NK-92 (cell line): Measurements from ENCODE around the gene NACA.
"Not testable (repeated sequence)": the region's sequence is repeated elsewhere in the genome, so short reads cannot be mapped to it uniquely, and the experiment has no call there.

Experiments
- DNase-seq: peaks from one replicate; lab custom pipeline; 2025; ENCODE audit not compliant: unreplicated experiment; lab: John Stamatoyannopoulos, UW

Gene NACA

DNA sequence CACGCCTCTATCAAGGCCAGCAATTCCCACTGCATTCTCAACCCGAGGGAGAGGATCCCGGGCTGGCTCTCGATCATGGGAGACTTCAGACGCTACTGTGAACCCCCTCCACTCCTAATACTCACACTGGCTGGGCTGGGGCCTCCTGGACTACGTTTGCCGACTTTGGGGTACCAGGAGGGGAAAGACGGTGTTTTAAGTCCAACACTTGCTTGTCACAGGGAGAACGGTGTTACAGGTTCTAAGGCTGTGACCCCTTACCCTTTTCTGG lies 463 bp downstream of the NACA start:
- DNase-seq, result no peak

DNA sequence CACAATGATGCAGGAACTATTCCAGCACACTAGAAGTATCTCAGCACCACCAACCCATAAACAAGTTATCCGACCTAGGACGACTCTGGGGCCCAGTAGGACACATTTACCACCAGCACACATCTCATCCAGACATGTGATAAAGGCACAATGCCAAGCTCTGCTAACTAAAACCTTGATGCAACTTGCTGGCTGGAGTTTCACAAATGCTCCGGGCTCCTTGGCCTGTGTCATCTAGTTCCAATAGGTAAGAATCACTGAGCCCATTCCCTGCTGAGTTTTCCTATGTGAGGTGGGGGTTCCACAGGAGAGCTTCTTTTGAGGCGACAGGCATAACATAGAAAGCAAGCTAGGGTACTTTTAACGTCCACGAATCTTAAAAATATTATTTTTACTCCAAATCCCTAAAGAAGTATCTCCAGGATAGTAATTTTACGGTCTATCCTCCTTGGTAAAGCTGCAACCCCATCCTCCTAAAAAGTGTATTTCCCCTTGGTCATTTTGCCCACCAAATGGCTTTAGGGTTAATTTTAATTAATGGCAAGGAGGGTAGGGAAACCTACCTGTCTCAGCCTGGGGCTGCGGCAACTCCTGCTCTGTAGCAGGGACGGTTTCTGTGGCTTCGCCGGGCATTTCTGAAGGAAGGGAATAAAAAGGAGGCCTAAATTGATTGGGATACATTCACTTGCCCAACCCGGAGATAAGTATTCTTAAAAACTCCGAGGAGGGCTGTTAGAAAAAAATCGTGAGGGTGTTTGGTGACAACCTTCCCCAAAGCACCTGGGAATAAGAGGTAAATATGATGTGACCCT lies 1.0 kb downstream of the NACA start:
- DNase-seq, result no peak

DNA sequence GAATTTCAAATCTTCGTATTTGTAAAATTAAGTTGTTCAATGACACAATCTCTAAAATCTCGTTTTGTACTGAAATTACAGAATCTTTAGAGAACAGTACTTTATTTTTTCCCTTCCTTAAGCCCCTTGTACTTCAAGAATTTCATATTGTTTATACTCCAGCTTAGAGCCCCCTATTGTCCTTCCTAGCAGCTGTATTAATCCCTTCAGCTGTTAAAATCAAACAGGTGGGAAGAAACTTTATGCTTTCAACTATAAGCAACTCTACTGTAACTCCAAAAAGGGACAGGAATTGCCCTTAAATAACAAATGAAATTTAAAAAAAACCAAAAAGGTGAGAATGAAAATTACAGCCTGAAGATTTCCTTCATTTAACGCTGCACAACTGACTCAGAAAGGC lies 1.7 kb downstream of the NACA start:
- no peak for DNase-seq

DNA sequence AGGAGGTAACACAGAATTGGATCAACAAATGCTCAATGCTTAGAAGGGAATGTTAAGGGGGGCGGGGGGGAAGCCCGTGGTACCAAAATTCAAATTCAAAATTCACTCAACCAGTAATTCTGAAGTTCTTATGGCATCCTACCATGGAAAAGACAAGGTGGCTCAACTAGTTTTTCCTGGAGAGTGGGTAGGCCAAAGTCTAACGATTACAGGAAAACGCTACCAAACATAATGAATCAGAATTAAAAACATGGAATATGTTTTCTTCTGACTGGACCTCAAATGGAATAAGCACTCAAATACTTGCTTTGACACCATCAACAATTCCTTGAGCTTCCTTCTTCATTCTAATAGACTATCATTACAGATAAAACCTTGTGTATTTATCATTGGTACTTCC lies 2.3 kb downstream of the NACA start:
- no peak for DNase-seq

DNA sequence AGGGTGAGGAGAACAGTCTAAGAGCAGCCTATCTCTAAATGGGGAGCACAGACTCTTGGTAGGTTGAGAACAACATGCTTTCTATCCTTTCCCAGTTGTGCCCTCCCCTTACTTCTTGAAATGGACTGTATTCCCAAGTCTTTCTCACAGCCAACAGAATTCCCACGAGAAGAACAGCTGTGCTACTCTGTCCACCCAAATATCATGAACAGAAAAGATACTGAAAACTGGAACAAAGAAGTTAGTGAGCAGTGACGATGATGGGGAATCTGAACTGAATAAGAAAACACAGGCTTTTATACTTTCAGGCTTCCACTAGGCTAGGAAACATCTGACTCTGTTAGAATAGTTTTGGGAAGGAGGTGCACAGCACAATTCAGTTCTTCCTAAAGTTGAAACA lies 3.4 kb downstream of the NACA start:
- no peak for DNase-seq

DNA sequence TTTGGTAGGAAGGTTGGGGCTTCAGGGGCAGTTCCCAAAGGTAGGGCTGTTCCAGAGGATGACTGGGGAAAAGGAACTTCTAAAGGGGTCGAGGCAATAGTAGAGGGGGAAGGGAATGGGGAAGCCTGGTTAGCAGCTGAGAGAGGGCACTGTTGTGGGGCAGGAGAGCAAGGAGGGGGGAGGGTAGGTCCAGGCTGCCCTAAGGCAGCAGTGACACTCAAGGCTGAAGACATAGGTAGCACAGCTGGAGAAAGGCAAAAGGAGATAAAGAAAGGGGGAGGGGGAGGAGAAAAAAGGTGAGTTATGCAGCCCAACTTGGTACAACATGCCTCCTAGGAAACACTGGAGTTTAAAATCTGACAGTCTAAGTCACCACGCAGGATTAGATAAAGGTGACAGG lies 3.9 kb downstream of the NACA start:
- no peak for DNase-seq

DNA sequence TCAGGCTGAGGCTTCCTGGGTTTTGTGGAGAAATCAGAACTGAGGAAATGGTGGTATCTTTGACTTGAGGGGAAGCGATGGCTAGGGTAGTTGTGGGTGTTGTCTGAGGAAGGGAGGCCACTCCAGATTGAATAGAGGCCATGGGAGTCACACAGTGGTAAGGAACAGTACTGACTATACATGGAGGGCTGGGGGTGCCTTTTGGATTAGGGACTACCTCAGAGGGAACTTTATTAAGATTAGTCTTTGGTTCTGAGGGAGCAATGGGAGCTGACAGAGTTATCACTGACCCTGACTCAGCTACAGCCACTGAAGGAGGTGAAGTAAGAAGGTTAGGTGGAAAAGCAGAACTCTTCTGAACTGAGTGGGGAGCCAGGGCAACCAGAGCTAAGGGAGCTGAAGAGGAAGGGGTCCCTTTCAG lies 4.4 kb downstream of the NACA start:
- DNase-seq, result no peak

DNA sequence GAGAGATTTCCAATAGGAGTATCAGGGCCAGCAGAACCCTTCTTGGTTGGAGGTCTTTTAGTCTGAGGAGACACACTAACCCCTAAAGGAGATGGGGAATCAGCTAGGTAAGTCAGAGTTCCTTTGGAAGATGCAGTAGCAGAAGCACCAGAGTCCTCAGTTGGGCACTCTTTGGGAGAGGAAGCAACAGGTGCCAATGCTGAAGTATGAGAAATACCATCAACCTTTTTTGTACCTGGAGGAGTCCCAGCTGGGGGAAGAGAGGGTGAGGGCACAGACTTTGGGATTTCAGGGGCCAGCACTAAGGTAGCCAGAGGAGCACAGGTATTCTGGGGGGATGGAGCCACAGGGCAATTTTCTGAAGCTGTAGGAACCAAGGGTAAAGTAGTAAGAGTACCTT lies 6.0 kb downstream of the NACA start:
- no peak for DNase-seq

DNA sequence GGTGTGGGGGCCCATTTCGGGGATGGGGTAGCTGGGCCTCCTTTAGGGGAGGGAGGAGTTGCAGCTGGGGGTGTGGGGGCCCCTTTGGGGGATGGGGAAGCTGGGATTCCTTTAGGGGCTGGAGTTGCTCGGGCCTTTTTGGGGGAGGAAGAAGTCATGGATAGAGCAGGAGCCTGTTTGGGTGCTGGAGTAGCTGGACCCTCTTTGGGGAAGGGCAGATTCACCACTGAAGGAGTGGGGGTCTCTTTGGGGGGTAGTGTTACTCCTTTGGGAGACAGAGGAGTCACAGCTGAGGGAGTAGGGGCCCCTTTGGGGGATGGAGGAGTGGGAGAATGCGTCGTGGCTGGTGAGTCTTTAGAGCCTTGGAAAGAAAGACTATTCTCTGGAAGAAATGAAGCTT lies 6.5 kb downstream of the NACA start:
- DNase-seq, result no peak

DNA sequence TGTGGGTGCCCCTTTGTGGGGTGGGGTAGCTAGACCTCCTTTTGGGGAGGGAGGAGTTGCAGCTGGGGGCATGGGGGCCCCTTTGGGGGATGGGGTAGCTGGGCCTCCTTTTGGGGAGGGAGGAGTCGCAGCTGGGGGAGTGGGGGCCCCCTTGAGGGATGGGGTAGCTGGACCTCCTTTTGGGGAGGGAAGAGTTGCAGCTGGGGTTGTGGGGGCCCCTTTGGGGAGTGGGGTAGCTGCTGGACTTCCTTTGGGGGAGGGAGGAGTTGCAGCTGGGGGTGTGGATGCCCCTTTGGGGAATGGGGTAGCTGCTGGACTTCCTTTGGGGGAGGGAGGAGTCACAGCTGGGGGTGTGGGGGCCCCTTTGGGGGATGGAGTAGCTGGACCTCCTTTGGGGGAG lies 7.0 kb downstream of the NACA start:
- no peak for DNase-seq

DNA sequence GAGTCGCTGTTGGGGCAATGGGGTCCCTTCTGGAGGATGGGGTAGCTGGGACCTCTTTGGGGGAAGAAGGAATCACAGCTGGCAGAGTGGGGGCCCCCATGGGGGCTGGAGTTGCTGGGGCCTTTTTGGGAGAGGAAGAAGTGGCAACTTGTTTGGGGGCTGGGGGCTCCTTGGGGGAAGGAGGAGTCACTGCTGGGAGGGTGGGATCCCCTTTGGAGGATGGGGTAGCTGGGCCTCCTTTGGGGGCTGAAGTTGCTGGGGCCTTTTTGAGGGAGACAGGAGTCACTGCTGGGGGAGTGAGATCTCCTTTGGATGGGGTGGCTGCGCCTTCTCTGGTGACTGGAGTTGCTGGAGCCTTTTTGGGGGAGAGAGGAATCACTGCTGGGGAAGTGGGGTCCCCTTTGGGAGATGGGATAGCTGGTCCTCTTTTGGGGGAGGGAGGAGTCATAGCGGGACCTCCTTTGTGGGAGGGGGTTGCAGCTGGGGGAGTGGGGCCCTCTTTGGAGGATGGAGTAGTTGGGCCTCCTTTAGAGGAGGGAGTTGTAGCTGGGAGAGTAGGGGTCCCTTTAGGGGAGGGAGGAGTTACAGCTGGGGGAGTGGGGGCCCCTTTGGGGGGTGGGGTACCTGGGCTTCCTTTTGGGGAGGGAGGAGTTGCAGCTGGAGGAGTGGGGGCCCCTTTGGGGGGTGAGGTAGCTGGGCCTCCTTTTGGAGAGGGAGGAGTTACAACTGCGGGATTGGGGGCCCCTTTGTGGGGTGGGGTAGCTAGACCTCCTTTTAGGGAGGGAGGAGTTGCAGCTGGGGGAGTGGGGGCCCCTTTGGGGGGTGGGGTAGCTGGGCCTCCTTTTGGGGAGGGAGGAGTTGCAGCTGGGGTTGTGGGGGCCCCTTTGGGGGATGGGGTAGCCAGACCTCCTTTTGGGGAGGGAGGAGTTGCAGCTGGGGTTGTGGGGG lies 7.9 kb downstream of the NACA start:
- DNase-seq, result no peak

DNA sequence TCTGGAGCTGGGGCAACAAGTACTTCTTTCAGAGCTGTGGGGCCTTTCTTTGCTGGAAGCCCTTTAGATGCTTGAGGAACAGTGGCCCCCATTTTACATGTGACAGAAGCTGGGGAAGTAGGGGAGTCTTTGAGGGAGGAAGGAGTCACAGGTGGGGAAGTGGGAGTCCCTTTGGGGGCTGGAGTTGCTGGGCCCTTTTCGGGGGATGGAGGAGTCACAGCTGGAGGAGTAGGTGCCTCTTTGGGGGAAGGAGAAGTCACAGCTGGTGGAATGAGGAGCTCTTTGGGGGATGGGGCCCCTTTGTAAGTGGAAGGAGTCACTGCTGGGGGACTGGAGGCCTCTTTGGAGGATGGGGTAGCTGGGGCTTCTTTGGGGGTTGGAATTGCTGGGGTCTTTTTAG lies 8.6 kb downstream of the NACA start:
- DNase-seq, result no peak

DNA sequence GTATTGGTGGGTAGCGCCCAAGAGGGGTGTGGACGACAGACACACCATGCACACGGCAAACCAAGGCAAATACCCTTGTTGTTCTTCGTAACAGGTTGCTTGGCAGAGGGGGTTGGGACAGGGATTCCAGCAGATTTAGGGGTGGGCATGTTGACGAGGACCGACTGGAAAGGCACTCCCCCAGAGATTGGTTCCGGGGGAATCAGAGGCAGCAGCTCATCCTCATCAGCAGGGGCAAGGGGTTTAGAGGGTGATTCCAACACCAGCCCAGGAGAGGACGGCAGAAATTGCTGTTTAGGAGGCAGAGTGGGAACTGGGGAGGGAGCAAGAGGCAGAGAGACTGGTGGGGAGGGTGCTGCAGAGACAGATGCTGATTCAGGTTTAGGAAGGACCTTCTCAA lies 9.3 kb downstream of the NACA start:
- DNase-seq, result no peak

DNA sequence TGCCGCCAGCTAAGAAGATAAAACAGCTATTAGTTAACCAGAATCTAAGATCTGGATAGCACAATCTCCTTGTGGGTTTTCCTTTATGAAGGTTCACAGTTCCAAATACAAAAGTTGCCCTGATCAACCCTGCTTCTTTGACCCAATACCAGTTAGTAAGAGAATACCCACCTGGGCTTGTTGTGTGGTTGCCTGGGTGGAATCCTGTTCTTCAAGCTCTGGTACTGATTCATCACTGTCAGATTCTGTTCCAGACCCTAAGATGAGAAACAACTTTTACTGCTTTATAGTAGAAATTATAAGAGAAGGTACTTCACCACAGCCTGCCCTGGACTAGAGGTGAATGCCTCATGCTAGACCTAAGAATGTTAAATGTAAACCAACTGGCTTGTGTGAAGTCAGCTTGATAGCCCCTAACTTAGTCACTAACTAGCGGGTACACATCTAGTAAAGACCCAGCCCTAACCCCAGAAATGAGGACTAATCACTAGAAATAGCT lies 10.6 kb downstream of the NACA start:
- DNase-seq, result no peak

DNA sequence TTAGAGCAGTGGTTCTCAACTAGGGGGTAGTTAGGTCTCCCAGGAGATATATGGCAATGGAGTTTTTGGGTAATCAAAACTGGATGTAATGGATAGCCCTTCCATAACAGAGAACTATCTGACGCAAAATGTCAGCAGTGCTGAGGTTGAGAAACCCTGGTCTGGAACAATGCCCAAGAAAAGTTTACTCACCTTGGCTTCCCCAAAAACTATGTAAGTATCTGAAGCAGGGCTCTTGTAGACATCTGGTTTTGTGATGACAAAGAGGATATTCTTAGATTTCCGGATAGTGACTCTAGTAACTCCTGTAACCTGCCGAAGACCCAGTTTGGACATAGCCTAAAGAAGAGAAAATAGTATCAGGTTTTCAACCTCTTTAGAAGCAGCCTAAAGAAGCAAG lies 11.8 kb downstream of the NACA start:
- no peak for DNase-seq

DNA sequence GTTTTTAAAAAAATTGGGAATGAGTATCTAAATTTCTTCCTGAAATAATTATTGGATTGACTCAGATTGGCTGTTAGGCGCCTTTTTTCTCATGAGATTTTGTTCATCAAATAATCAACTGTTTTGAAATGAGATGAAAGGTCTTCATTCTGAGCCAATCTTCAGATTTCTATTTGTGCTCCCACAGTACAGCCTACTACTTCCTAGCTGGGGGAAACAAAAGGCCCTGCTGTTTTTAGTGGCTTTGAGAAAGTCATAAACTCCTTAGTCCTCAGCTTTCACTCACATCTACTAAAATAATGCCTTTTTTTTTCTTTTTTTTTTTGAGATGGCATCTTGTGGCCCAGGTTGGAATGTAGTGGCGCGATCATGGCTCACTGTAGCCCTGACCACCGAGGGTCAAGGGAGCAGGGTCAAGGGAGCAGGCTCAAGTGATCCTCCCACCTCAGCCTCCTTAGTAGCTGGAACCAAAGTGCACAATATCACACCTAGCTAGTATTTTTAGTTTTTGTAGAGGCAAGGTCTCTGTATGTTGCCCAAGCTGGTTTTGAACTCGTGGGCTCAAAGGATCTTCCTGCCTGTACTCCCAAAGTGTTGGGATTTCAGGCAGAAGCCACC lies 15.2 kb downstream of the NACA start:
- no peak for DNase-seq

DNA sequence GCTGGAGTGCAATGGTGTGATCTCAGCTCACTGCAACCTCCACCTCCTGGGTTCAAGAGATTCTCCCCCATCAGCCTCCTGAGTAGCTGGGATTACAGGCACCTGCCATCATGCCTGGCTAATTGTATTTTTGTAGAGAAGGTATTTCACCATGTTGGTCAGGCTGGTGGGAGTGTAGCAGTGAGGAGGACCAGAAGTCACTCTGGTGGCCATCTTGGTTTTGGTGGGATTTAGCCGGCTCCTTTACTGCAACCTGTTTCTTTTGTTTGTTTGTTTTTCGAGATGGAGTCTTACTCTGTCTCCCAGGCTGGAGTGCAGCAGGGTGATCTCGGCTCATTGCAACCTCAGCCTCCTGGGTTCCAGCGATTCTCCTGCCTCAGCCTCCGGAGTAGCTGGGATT lies 20.6 kb downstream of the NACA start:
- DNase-seq, result not testable (repeated sequence)

DNA sequence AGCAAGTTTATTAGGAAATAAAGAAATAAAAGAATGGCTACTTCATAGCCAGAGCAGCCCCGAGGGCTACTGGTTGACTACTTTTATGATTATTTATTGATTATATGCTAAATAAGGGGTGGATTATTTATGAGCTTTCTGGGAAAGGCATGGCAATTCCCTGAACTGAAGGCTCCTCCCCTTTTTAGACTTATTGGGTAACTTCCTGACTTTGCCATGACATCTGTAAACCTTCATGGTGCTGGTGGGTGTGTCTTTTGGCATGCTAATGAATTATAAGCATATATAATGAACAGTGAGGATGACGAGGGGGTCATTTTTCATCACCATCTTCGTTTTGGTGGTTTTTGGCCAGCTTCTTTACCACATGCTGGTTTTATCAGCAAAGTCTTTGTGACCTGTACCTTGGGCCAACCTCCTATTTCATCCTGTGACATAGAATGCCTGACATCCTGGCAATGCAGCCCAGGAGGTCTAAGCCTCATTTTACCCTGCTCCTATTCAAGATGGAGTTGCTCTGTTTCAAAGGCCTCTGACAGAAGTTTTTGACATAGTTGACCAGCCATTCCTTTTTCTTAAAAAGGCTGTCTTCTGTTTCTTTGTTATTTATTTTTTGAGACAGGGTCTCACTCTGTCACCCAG lies 26.0 kb downstream of the NACA start:
- no peak for DNase-seq

DNA sequence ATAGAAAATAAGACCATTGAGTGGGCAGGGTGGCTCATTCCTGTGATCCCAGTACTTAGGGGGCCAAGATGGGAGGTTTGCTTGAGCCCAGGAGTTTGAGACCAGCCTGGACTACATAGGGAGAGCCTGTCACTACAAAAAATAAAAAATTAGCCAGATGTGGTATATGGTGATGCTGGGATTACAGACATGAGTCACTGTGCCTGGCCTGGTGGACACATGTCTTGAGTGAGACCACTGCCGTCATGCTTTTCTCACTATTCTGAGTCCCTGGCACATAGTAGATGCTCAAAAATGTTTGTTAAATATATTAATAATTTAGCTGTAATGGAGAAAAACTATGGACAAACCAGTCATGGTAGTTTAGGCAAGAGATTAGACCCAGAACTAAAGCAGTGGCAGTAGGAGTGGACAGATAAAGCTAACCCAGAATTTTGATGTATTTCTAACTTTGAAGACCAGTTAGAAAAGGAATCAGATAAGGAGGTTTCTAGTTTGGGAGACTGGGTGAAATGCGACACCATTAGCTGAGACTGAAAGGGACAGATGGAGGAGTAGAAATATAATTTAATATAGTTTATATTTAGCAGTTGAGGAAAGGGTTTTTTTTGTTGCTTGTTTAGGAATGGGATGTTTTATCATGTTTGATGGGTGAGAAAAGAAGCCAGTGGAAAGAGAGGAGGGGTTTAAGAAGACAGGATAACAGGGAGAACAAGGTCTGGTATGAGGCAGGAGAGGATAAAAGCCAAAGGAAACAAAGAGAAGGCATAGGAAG lies 29.6 kb downstream of the NACA start:
- no peak for DNase-seq

DNA sequence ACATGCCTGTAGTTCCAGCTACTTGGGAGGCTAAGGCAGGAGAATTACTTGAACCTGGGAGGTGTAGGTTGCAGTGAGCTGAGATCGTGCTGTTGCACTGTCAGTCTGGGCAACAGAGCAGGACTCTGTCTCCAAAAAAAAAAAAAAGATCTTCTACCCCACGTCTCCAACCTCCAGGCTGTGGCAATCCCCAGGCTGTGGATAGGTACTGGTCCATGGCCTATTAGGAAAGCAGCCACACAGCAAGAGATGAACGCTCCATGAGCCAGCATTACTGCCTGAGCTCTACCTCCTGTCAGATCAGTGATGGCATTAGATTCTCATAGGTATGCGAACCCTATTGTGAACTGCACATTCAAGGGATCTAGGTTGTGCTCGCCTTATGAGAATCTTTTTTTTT lies 30.9 kb downstream of the NACA start:
- no peak for DNase-seq

DNA sequence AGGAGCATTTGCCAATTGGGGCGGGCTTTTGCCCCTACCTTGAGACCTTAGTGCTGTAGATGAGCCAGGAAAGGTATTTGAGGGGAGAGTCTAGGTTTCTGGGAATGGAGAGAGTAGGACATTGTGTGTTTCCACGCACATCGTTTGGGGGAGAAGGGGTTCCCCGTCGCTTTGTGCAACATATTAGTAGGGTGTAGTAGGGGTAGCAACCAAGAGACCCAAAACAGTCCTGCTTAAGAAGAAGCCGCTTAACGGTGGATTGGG lies 36.3 kb downstream of the NACA start:
- DNase-seq, result no peak
